ENCODE results near the gene RINL.

Gene RINL

DNA sequence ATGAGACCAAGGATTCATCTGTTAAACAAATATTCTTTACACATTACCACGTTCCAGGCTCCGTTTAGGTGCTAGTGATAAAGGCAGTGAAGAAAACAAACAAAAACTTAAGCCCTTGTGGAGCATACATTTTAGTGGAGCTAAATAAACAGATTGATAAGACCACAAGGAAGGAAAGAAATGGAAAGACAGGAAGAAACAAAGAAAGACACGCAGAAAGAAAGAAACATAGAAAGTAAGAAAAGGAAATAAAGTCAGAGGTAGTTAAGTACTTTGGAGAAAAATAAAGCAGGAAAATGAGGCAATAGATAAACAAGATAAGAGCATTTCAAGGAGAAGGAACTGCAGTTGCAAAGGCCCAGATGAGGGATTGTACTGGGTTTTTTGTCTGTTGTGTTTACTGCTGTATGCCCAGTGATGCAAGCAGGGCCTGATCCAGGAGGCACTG lies 22.7 kb upstream of the RINL start:
- DNase-seq (ENCODE audit: extremely low read depth, insufficient read length): no peak
- no peaks in the 10 kb centered on the region for H3K36me3 ChIP-seq (ENCODE audit: control insufficient read depth, insufficient read depth, low read length)

DNA sequence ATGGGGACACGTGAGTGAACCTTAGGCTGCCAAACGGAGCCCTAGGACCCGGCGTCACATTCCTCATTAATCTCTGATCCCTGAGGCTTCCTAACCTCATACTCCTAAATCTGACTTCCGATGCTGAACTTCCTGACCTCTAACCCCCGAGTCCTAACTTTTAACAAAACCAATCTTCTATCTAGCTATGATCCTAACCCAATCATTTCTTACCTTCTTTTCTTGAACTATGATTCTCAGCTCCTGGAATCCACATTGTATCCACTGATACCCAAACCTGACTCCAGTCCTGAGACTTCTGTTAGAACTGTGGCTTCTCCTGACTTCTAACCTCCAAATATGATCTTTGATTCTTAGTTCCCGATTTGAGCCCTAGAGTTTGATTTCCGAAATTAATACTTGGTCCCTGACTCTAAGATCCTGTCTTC lies 22.1 kb upstream of the RINL start:
- H3K4me3 ChIP-seq (replicated peaks; ENCODE audit: low read depth, low read length): peak overlapping the region; percentile 74
- no peak for DNase-seq (ENCODE audit: extremely low read depth, insufficient read length)

More for the DNA sequence above, 22.7 kb upstream of the RINL start:
- TF ChIP-seq, protein P1, sequence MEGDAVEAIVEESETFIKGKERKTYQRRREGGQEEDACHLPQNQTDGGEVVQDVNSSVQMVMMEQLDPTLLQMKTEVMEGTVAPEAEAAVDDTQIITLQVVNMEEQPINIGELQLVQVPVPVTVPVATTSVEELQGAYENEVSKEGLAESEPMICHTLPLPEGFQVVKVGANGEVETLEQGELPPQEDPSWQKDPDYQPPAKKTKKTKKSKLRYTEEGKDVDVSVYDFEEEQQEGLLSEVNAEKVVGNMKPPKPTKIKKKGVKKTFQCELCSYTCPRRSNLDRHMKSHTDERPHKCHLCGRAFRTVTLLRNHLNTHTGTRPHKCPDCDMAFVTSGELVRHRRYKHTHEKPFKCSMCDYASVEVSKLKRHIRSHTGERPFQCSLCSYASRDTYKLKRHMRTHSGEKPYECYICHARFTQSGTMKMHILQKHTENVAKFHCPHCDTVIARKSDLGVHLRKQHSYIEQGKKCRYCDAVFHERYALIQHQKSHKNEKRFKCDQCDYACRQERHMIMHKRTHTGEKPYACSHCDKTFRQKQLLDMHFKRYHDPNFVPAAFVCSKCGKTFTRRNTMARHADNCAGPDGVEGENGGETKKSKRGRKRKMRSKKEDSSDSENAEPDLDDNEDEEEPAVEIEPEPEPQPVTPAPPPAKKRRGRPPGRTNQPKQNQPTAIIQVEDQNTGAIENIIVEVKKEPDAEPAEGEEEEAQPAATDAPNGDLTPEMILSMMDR (IDR thresholded peaks at IDR 0.05; ENCODE audit: insufficient read depth, low read length, poor library complexity, severe bottlenecking): no peak
- Histone ChIP-seq H3K27me3 (replicated peaks; ENCODE audit: control insufficient read depth, insufficient read depth, low read length) (no peaks in the 10 kb centered on the region), H3K4me3 (replicated peaks; ENCODE audit: low read depth, low read length) (peak overlapping the region; percentile 74)

DNA sequence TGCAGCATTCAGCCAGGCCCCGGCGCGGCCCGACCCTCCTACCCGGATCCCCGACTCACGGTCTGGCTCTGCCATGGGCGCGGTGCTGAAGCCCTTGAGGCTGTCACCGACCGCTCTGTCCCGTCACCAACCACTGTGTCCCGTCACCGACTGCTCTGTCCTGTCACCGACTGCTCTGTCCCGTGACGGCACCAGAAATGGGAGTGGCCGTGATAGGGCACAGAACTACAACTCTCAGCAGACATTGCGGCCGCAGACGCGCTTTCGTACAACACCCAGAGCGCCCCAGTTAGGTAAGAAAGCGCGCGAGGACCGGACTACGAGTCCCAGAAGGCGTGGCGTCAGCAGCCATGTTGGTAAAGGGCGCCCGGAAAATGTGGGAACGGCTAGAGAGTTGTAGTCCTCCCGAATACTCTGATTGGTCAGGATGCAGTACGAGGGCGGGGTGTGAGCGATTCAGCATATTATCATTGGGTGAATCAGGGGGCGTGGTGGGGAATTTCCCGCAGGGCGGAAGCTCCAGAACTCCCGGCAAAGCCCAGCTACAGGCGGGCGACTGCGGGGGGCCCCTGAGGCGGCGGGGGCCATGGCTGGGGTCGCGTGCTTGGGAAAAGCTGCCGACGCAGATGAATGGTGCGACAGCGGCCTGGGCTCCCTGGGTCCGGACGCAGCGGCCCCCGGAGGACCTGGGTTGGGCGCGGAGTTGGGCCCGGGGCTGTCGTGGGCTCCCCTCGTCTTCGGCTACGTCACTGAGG lies 21.5 kb upstream of the RINL start, which contains the start of the genes NFKBIB and SIRT2:
TSS of gene NFKBIB (plus strand) at position 523 of the 755 bp plus-strand sequence. CDS start at position 587, 64 bp downstream.
TSS of gene SIRT2 (minus strand) at position 172 of the 755 bp plus-strand sequence. CDS start at position 75, 97 bp downstream.
- TF ChIP-seq, protein P1 (IDR thresholded peaks at IDR 0.05; ENCODE audit: insufficient read depth, low read length, poor library complexity, severe bottlenecking): no peak
- Histone ChIP-seq H3K4me3 (replicated peaks; ENCODE audit: low read depth, low read length) (peak within 1 kb of the TSS; percentile 77), H3K36me3 (ENCODE audit: control insufficient read depth, insufficient read depth, low read length) (no peaks in the 10 kb centered on the region), H3K27me3 (replicated peaks; ENCODE audit: control insufficient read depth, insufficient read depth, low read length) (no peaks in the 10 kb centered on the region)
- DNase-seq (ENCODE audit: extremely low read depth, insufficient read length): peak; percentile 96

More for the DNA sequence above, 22.1 kb upstream of the RINL start:
- no peaks in the 10 kb centered on the region for H3K36me3 ChIP-seq (ENCODE audit: control insufficient read depth, insufficient read depth, low read length)
- H3K27me3 ChIP-seq (replicated peaks; ENCODE audit: control insufficient read depth, insufficient read depth, low read length): no peaks in the 10 kb centered on the region
- TF ChIP-seq, protein P1 (IDR thresholded peaks at IDR 0.05; ENCODE audit: insufficient read depth, low read length, poor library complexity, severe bottlenecking): no peak

DNA sequence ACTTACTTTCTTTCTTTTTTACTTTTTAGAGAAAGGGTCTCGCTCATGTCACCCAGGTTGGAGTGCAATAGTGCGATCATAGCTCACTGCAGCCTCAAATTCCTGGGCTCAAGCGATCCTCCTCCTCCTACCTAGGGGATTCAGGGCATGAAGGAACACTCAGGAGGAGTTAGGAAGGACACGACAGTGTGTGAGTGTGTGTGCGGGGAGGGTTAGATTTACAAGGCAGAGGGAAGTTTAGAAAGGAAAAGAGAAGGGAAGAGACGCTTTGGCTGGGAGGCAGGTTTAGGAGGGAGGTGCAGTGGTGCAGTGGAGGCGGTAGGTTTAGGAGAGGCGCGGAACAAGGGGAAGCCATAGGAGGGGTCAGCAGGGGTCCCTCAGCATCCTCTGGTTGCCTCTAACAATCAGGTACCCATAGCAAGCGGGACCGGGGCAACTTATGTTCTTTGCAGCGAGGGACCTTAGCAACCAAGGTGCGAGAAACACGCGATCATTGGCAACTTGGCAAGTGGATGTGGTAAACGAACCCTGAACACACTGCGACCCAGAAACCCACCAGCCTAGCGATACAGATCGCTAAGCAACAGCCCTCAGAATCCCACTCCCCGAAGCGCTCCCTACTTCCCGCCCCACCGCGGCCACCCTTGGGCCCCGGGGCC lies 20.8 kb upstream of the RINL start:
- H3K36me3 ChIP-seq (ENCODE audit: control insufficient read depth, insufficient read depth, low read length): no peaks in the 10 kb centered on the region
- no peak for DNase-seq (ENCODE audit: extremely low read depth, insufficient read length)
- TF ChIP-seq, protein P1 (IDR thresholded peaks at IDR 0.05; ENCODE audit: insufficient read depth, low read length, poor library complexity, severe bottlenecking): no peak

DNA sequence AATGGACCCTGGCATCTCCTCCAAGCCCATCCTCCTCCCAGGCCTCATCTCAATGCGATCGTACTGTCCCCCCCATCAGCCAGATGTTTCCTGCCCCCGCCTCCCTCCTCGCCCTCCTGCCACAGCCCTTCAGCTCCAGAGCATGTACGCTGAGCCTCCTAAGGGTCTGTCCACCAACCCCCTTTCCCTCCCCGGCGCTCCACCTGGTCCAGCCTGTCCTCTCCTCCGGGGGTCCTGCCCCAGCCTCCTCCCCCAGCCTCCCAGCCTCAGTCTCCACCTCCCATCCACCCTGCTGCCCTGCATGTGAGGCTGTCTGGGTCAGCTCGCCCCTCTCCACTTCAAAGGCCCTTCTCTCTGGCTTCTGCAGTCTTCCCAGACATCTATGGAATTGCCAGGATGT lies 16.9 kb upstream of the RINL start:
- H3K27me3 ChIP-seq (replicated peaks; ENCODE audit: control insufficient read depth, insufficient read depth, low read length): no peaks in the 10 kb centered on the region
- H3K36me3 ChIP-seq (ENCODE audit: control insufficient read depth, insufficient read depth, low read length): no peaks in the 10 kb centered on the region; the same call in 1 of the 2 replicates
- TF ChIP-seq, protein P1 (IDR thresholded peaks at IDR 0.05; ENCODE audit: insufficient read depth, low read length, poor library complexity, severe bottlenecking): no peak
- H3K4me3 ChIP-seq (replicated peaks; ENCODE audit: low read depth, low read length): no peak overlapping the region
- no peak for DNase-seq (ENCODE audit: extremely low read depth, insufficient read length)

More for the DNA sequence above, 20.8 kb upstream of the RINL start:
- Histone ChIP-seq H3K27me3 (replicated peaks; ENCODE audit: control insufficient read depth, insufficient read depth, low read length) (no peaks in the 10 kb centered on the region), H3K4me3 (replicated peaks; ENCODE audit: low read depth, low read length) (peak overlapping the region; percentile 77)
